ENCODE results near the gene OR10H4. TPM values are rescaled to one million over a fixed set of nuclear protein-coding genes. Genes with fewer than 3 reads are reported as not detected.
"Not testable (repeated sequence)": the region's sequence is repeated elsewhere in the genome, so short reads cannot be mapped to it uniquely, and the experiment has no call there.

OR10H4 gene
- total RNA-seq, 4 donors from 2014 or later: not detected

GRCh38 chr19:15974856-15975255 lies 26.0 kb downstream of the OR10H4 start:
- no peaks in the 10 kb centered on the region for H3K27me3 ChIP-seq
- DNase-seq: no peak
- no peak overlapping the region for H3K4me3 ChIP-seq
- H3K9me3 ChIP-seq: no peaks in the 10 kb centered on the region
- intact Hi-C loops (cut with DNase I; ENCODE audit: low total_unique reads): no loop called here
- TF ChIP-seq POLR2A (IDR thresholded peaks at IDR 0.05) (no peak), CTCF (IDR thresholded peaks at IDR 0.05) (no peak)
- no peaks in the 10 kb centered on the region for H3K36me3 ChIP-seq
- H3K27ac ChIP-seq: no peak overlapping the region
- H3K4me1 ChIP-seq: no peaks in the 10 kb centered on the region

GRCh38 chr19:15976836-15977689 lies 28.3 kb downstream of the OR10H4 start:
- Histone ChIP-seq H3K27ac (no peak overlapping the region), H3K4me1 (no peaks in the 10 kb centered on the region), H3K36me3 (no peaks in the 10 kb centered on the region), H3K9me3 (peaks cover 0 to under 1% of the 10 kb centered on the region in 2 donors), H3K27me3 (no peaks in the 10 kb centered on the region), H3K4me3 (no peak overlapping the region)
- intact Hi-C loops (cut with DNase I; ENCODE audit: low total_unique reads): no loop called here
- TF ChIP-seq POLR2A (IDR thresholded peaks at IDR 0.05) (no peak), CTCF (IDR thresholded peaks at IDR 0.05) (no peak)
- no peak for DNase-seq

- Histone ChIP-seq H3K27ac (no peak overlapping the region), H3K4me3 (no peak overlapping the region), H3K9me3 (peaks cover 0 to 4% of the 10 kb centered on the region in 2 donors), H3K4me1 (no peaks in the 10 kb centered on the region), H3K27me3 (no peaks in the 10 kb centered on the region), H3K36me3 (no peaks in the 10 kb centered on the region)
- no peak for DNase-seq
- TF ChIP-seq CTCF (IDR thresholded peaks at IDR 0.05): no peak
- intact Hi-C loops (cut with DNase I; ENCODE audit: low total_unique reads): no loop called here
These were observed 28.9 kb downstream of the OR10H4 start for GRCh38 chr19:15977690-15978089.

- no peaks in the 10 kb centered on the region for H3K27me3 ChIP-seq
- DNase-seq: no peak
- no peak for TF ChIP-seq CTCF (IDR thresholded peaks at IDR 0.05)
- TF ChIP-seq POLR2A (IDR thresholded peaks at IDR 0.05): no peak
- H3K36me3 ChIP-seq: no peaks in the 10 kb centered on the region
- H3K4me1 ChIP-seq: no peaks in the 10 kb centered on the region
- intact Hi-C loops (cut with DNase I; ENCODE audit: low total_unique reads): no loop called here
- H3K9me3 ChIP-seq: peaks cover 0 to 4% of the 10 kb centered on the region in 2 donors
- H3K27ac ChIP-seq: no peak overlapping the region
- H3K4me3 ChIP-seq: no peak overlapping the region
These were observed 30.5 kb downstream of the OR10H4 start for GRCh38 chr19:15979293-15979692.

GRCh38 chr19:15985831-15986230 lies 37.0 kb downstream of the OR10H4 start:
- H3K9me3 ChIP-seq; H3K27me3 ChIP-seq; H3K4me1 ChIP-seq; H3K27ac ChIP-seq; intact Hi-C loops (cut with DNase I; ENCODE audit: low total_unique reads); H3K4me3 ChIP-seq; H3K36me3 ChIP-seq; DNase-seq: not testable (repeated sequence)
